PC-9 (cell line): ENCODE measurements around the gene KLRC1. TPM values are rescaled to one million over a fixed set of nuclear protein-coding genes. Genes with fewer than 3 reads are reported as not detected.
A peak's percentile ranks its signal among the peaks of the same experiment; 100 is the strongest.

Source experiments
- Bru-seq: library from RNA; stranded (reverse); fragments of 400-500 nt; gene quantifications from one replicate; lab custom pipeline; 2021; lab: Mats Ljungman, UMichigan
- BruChase-seq, 2 experiments: library from RNA; stranded (reverse); fragments of 400-500 nt; gene quantifications; one replicate each; lab custom pipeline; 2021; lab: Mats Ljungman, UMichigan
- BruUV-seq: library from RNA; stranded (reverse); fragments of 400-500 nt; replicated peaks from 2 replicates; lab custom pipeline; 2021; lab: Mats Ljungman, UMichigan
- CTCF ChIA-PET: fragments of 300-600 bp; sonication (Branson Sonifier 250); formaldehyde crosslinking; loops from one replicate; lab custom pipeline; 2022; ENCODE audit warnings: antibody characterized with exemption; lab: Charles Lee
- POLR2A ChIA-PET: fragments of 300-600 bp; sonication (Branson Sonifier 250); formaldehyde crosslinking; loops from one replicate; lab custom pipeline; 2022; ENCODE audit warnings: antibody characterized with exemption; ENCODE audit not compliant: unreplicated experiment; lab: Charles Lee
- DNase-seq, 2 experiments: peaks; one replicate each; pipeline versions ENCODE4 v3.0.0 to v3.0.0-alpha.2; 2015 to 2022; ENCODE audit warnings: mixed read lengths in 1 of 2
- H2AFZ ChIP-seq: fragments of 200-600 bp; sonication (generic); 2 replicates; pipeline ENCODE4 v1.8.1; 2017; ENCODE audit warnings: antibody characterized with exemption
- H3F3A ChIP-seq: fragments of 200-600 bp; sonication (generic); 2 replicates; pipeline ENCODE4 v1.8.1; 2017; ENCODE audit warnings: antibody characterized with exemption, mild to moderate bottlenecking, low read depth; ENCODE audit not compliant: insufficient read depth
- H3K27ac ChIP-seq: fragments of 200-600 bp; sonication (generic); 2 replicates; pipeline ENCODE4 v1.6.1; 2016; ENCODE audit warnings: mixed run types
- H3K27me3 ChIP-seq: fragments of 200-600 bp; sonication (generic); 2 replicates; pipeline ENCODE4 v1.6.1; 2016; ENCODE audit warnings: low read depth, mixed run types; ENCODE audit not compliant: insufficient read depth
- H3K36me3 ChIP-seq: fragments of 200-600 bp; sonication (generic); 2 replicates; pipeline ENCODE4 v1.6.1; 2016; ENCODE audit warnings: low read depth, mixed run types
- H3K4me1 ChIP-seq: fragments of 200-600 bp; sonication (generic); replicated peaks from 2 replicates; pipeline ENCODE4 v1.6.1; 2016; ENCODE audit warnings: mixed run types; ENCODE audit not compliant: insufficient read depth
- H3K4me2 ChIP-seq: fragments of 200-600 bp; sonication (generic); 2 replicates; pipeline ENCODE4 v1.6.1; 2017; ENCODE audit warnings: mixed run types
- H3K4me3 ChIP-seq: fragments of 200-600 bp; sonication (generic); 2 replicates; pipeline ENCODE4 v1.6.1; 2016; ENCODE audit warnings: mixed run types
- H3K79me2 ChIP-seq: fragments of 200-600 bp; sonication (generic); 2 replicates; pipeline ENCODE4 v1.6.1; 2017; ENCODE audit warnings: low read depth, mixed run types
- H3K9me2 ChIP-seq: fragments of 200-600 bp; sonication (generic); 2 replicates; pipeline ENCODE4 v1.8.1; 2017; ENCODE audit warnings: mild to moderate bottlenecking; ENCODE audit not compliant: insufficient read depth
- H3K9me3 ChIP-seq: fragments of 200-600 bp; sonication (generic); 2 replicates; pipeline ENCODE4 v1.8.1; 2016; ENCODE audit warnings: low read depth; ENCODE audit not compliant: insufficient read depth
- H4K20me1 ChIP-seq: fragments of 200-600 bp; sonication (generic); 2 replicates; pipeline ENCODE4 v1.8.1; 2017; ENCODE audit not compliant: insufficient read depth
- EZH2 ChIP-seq: fragments of 200-600 bp; sonication (generic); IDR thresholded peaks from 2 replicates; pipeline ENCODE4 v1.8.0; 2017; ENCODE audit warnings: antibody characterized with exemption, low read depth
- intact Hi-C: fragments of 100-400 bp; cut with micrococcal nuclease; formaldehyde crosslinking; loops from one replicate; pipeline ENCODE4 v1.10.0; 2022; ENCODE audit not compliant: unreplicated experiment
- long read RNA-seq: library from polyadenylated mRNA; stranded (forward); transcript quantifications from one replicate; pipeline ENCODE4 v2.0.0, GENCODE V29; 2022
- total RNA-seq: library from RNA; stranded (reverse); gene quantifications from 2 replicates; pipeline ENCODE4 v1.2.3, GENCODE V29; 2021
- TF ChIP-seq, protein P1 (sequence below): fragments of 200-600 bp; sonication (generic); conservative IDR thresholded peaks from 2 replicates; pipeline ENCODE4 v1.6.1; 2017; ENCODE audit warnings: mixed run types, antibody characterized with exemption, mild to moderate bottlenecking, moderate library complexity

KLRC1 gene
- total RNA-seq (not detected in 2 replicates), Bru-seq, nascent RNA (not detected), BruChase-seq, experiment 1, labeled RNA remaining after a 2-hour chase (percentile 4 among the genes with signal in this experiment), BruChase-seq, experiment 2, labeled RNA remaining after a 6-hour chase (percentile 10 among the genes with signal in this experiment)
- long read RNA-seq = 0 reads

DNA sequence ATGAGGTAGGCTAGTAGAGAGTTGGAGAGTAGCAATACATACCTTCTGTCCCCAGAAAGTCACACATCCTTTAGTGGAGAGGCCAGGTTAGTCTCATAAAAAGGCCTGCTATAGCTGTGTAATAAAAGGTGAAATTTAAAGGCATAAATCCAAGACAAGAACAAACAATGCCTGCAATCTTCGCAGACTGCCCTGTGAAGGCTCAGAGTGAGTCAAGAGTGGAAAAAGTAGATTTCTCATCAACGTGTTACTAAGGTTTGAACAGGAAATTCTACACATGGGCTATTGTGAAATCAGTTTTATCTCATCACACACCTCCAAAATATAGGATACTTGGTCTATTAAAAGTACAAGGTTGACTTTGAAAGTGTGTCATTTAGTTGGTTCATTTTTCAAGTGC, at the start of gene KLRC1:
Gene KLRC1 (minus strand): TSS at position 222 of the 400 bp plus-strand sequence. CDS start 2,221 bp downstream, outside the sequence.
- Histone ChIP-seq H3K36me3 (no peaks in the 10 kb centered on the region), H3K27me3 (no peaks in the 10 kb centered on the region), H3K4me3 (no peak within 1 kb of the TSS), H3F3A (no peaks in the 10 kb centered on the region), H3K27ac (no peak within 1 kb of the TSS), H3K4me1 (0 out of 2 replicates have a peak, but pooled peaks cover 4% of the 10 kb centered on the region), H3K79me2 (no peaks in the 10 kb centered on the region), H2AFZ (no peak within 1 kb of the TSS), H3K9me2 (peaks cover 4% of the 10 kb centered on the region; the same call in 1 of the 2 replicates), H3K9me3 (no peaks in the 10 kb centered on the region), H4K20me1 (no peaks in the 10 kb centered on the region), H3K4me2 (no peak within 1 kb of the TSS)
- ChIA-PET POLR2A (no interaction called here), CTCF (no interaction called here)
- BruUV-seq = no TSS peak
- DNase-seq = no peak
- TF ChIP-seq, protein P1, sequence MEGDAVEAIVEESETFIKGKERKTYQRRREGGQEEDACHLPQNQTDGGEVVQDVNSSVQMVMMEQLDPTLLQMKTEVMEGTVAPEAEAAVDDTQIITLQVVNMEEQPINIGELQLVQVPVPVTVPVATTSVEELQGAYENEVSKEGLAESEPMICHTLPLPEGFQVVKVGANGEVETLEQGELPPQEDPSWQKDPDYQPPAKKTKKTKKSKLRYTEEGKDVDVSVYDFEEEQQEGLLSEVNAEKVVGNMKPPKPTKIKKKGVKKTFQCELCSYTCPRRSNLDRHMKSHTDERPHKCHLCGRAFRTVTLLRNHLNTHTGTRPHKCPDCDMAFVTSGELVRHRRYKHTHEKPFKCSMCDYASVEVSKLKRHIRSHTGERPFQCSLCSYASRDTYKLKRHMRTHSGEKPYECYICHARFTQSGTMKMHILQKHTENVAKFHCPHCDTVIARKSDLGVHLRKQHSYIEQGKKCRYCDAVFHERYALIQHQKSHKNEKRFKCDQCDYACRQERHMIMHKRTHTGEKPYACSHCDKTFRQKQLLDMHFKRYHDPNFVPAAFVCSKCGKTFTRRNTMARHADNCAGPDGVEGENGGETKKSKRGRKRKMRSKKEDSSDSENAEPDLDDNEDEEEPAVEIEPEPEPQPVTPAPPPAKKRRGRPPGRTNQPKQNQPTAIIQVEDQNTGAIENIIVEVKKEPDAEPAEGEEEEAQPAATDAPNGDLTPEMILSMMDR = no peak
- no peak for TF ChIP-seq EZH2
- intact Hi-C loops = no loop called here

DNA sequence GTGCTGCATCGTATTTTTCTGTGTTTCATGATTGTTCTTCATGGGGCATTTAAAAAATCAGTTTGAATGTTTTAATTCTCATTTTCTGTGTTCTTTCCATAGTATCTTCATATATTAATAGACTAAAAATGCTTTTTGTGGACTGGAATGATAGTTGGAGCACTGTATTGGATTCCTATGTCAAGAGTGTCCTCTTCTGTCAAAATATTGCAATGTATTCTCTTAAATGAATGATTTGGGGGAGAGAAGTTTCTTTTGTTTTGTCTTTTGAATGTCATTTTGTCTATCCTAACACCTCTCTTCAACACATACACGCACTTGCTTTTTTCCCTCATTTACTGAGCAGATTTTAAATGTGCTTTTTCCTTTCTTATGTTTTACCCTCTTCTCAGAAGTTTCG, 47.9 kb upstream of the KLRC1 start:
- no peak overlapping the region for H3K4me2 ChIP-seq
- no peaks in the 10 kb centered on the region for H3K4me1 ChIP-seq
- intact Hi-C loops = loop anchor here (1.0 to 2.0 kb wide), 3 partner anchors 170 to 264 kb away; partner anchors contain the start of gene STYK1
- H4K20me1 ChIP-seq = no peaks in the 10 kb centered on the region
- H3K27ac ChIP-seq = no peak overlapping the region
- H3K9me3 ChIP-seq = peaks cover 7% of the 10 kb centered on the region; the same call in 1 of the 2 replicates
- H3K36me3 ChIP-seq = no peaks in the 10 kb centered on the region
- TF ChIP-seq, protein P1 = peak; percentile 34; the same call in 1 of the 2 replicates
- TF ChIP-seq EZH2 = no peak
- H3K79me2 ChIP-seq = no peaks in the 10 kb centered on the region
- BruUV-seq = no TSS peak
- no peak for DNase-seq
- H2AFZ ChIP-seq = peak overlapping the region; percentile 42; the same call in 1 of the 2 replicates
- ChIA-PET POLR2A (no interaction called here), CTCF (no interaction called here)
- no peaks in the 10 kb centered on the region for H3K9me2 ChIP-seq
- H3F3A ChIP-seq = no peaks in the 10 kb centered on the region
- no peaks in the 10 kb centered on the region for H3K27me3 ChIP-seq
- H3K4me3 ChIP-seq = no peak overlapping the region

DNA sequence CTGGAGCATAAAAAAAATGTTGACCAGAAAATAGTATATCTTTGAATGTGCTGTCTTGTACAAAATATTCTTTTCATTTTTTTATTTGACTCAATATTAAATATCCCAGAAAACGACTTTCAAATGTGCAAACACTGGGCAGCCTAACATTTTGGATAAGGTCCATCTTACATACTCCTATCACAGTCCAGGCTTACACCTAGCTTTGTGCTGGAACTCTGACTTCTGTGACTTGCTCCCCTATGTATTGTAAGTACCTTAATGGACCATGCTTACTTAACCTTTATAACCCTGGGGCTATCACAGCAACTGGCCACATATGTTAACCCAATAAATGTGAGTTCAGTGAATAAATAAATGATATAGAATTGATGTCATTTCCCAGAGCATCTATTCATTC, 44.9 kb upstream of the KLRC1 start:
- no peak overlapping the region for H3K4me2 ChIP-seq
- no peaks in the 10 kb centered on the region for H3K4me1 ChIP-seq
- ChIA-PET CTCF (no interaction called here), POLR2A (no interaction called here)
- H3K4me3 ChIP-seq = no peak overlapping the region
- H3F3A ChIP-seq = no peaks in the 10 kb centered on the region
- no peaks in the 10 kb centered on the region for H3K36me3 ChIP-seq
- no peaks in the 10 kb centered on the region for H3K79me2 ChIP-seq
- H3K27me3 ChIP-seq = no peaks in the 10 kb centered on the region
- H3K9me2 ChIP-seq = no peaks in the 10 kb centered on the region
- no peak overlapping the region for H3K27ac ChIP-seq
- BruUV-seq = no TSS peak
- intact Hi-C loops = no loop called here
- H4K20me1 ChIP-seq = no peaks in the 10 kb centered on the region
- TF ChIP-seq, protein P1 = no peak
- no peak for TF ChIP-seq EZH2
- no peak for DNase-seq
- H2AFZ ChIP-seq = no peak overlapping the region
- no peaks in the 10 kb centered on the region for H3K9me3 ChIP-seq
